H1 (cell line): ENCODE results near the gene GBF1. TPM values are rescaled to one million over a fixed set of nuclear protein-coding genes. Genes with fewer than 3 reads are reported as not detected.

Experiments used
- CTCF ChIA-PET: fragments of 300-600 bp; sonication (Branson Sonifier 250); formaldehyde crosslinking; loops from one replicate; lab custom pipeline; 2021; ENCODE audit not compliant: partially characterized antibody; lab: Charles Lee
- POLR2A ChIA-PET: fragments of 300-600 bp; sonication (Branson Sonifier 250); formaldehyde crosslinking; loops from one replicate; lab custom pipeline; 2021; ENCODE audit warnings: inconsistent platforms; ENCODE audit not compliant: partially characterized antibody; lab: Charles Lee
- DNase-seq, 2 experiments: peaks; one replicate each; pipeline versions ENCODE4 v3.0.0 to v3.0.0-alpha.2; 2010 to 2022; ENCODE audit warnings: low spot score in 2 of 2, low read depth in 1 of 2, mixed read lengths in 1 of 2
- FAIRE-seq: peaks from 2 replicates; lab custom pipeline; 2011; peaks lifted over from hg19 to GRCh38; lab: Jason Lieb, UNC
- H2AFZ ChIP-seq: 2 replicates; pipeline ENCODE4 v1.8.1; 2012; ENCODE audit warnings: low read length, inconsistent platforms
- H2AK5ac ChIP-seq: 2 replicates; pipeline ENCODE4 v1.6.1; 2013; ENCODE audit warnings: low read depth, low read length
- H2BK120ac ChIP-seq: replicated peaks from 2 replicates; pipeline ENCODE3; 2013; ENCODE audit warnings: low read depth, low read length, inconsistent platforms
- H2BK12ac ChIP-seq: 2 replicates; pipeline ENCODE4 v1.6.1; 2013; ENCODE audit warnings: low read depth, low read length
- H2BK15ac ChIP-seq: 2 replicates; pipeline ENCODE4 v1.6.1; 2013; ENCODE audit warnings: low read length
- H2BK20ac ChIP-seq: 2 replicates; pipeline ENCODE4 v1.6.1; 2013; ENCODE audit warnings: low read length
- H2BK5ac ChIP-seq: 2 replicates; pipeline ENCODE4 v1.6.1; 2013; ENCODE audit warnings: low read depth, low read length
- H3K14ac ChIP-seq: 2 replicates; pipeline ENCODE4 v1.6.1; 2013; ENCODE audit warnings: inconsistent platforms; ENCODE audit not compliant: insufficient read length
- H3K18ac ChIP-seq: 2 replicates; pipeline ENCODE4 v1.6.1; 2013; ENCODE audit warnings: low read length; ENCODE audit errors: extremely low read depth
- H3K23ac ChIP-seq: 2 replicates; pipeline ENCODE4 v1.6.1; 2013; ENCODE audit warnings: inconsistent platforms; ENCODE audit not compliant: insufficient read length
- H3K23me2 ChIP-seq: 2 replicates; pipeline ENCODE4 v1.6.1; 2013; ENCODE audit warnings: low read depth, low read length
- H3K27ac ChIP-seq: 2 replicates; pipeline ENCODE4 v1.6.1; 2011; ENCODE audit warnings: low read depth, low read length, inconsistent platforms
- H3K27me3 ChIP-seq, 4 experiments: replicated peaks in 1 of 4; 1 replicate in 1 of 4; 2 replicates in 3 of 4; pipeline versions ENCODE4 v1.6.1 to v1.8.1; 2011 to 2013; ENCODE audit warnings: low read length in 3 of 4, mild to moderate bottlenecking in 3 of 4, inconsistent platforms in 2 of 4, mixed read lengths in 2 of 4, moderate library complexity in 1 of 4; ENCODE audit not compliant: control insufficient read depth in 3 of 4, insufficient read depth in 3 of 4; ENCODE audit errors: extremely low read depth in 1 of 4
- H3K36me3 ChIP-seq, 4 experiments: 2 replicates each; pipeline versions ENCODE4 v1.6.1 to v1.8.1; 2011 to 2013; ENCODE audit warnings: mild to moderate bottlenecking in 4 of 4, low read length in 3 of 4, moderate library complexity in 2 of 4, control low read depth in 1 of 4, inconsistent platforms in 1 of 4; ENCODE audit not compliant: insufficient read depth in 4 of 4, control insufficient read depth in 2 of 4
- H3K4ac ChIP-seq: replicated peaks from 2 replicates; pipeline ENCODE3; 2013; ENCODE audit warnings: low read length, low read depth, mixed read lengths, inconsistent platforms; ENCODE audit not compliant: insufficient read length
- H3K4me1 ChIP-seq, 4 experiments: replicated peaks in 1 of 4; 1 replicate in 1 of 4; 2 replicates in 3 of 4; pipeline versions ENCODE4 v1.6.1 to v1.8.1; 2011 to 2013; ENCODE audit warnings: low read length in 3 of 4, inconsistent platforms in 2 of 4, mixed read lengths in 1 of 4; ENCODE audit not compliant: insufficient read depth in 4 of 4, control insufficient read depth in 3 of 4
- H3K4me2 ChIP-seq, 2 experiments: 2 replicates each; pipeline versions ENCODE4 v1.6.1 to v1.8.1; 2011 to 2013; ENCODE audit warnings: low read depth in 2 of 2, low read length in 2 of 2, control low read depth in 1 of 2, inconsistent platforms in 1 of 2, mild to moderate bottlenecking in 1 of 2; ENCODE audit not compliant: insufficient read depth in 1 of 2
- H3K4me3 ChIP-seq, 4 experiments: fragments of 200-600, 300-600 bp in 1 of 4; sonication (generic), shearing (Covaris generic), sonication (Bioruptor Twin) in 1 of 4; 2 replicates each; pipeline versions ENCODE4 v1.5.1 to v1.8.1; 2011 to 2016; ENCODE audit warnings: low read length in 4 of 4, low read depth in 3 of 4, control low read depth in 2 of 4, inconsistent platforms in 2 of 4, mild to moderate bottlenecking in 2 of 4, mixed read lengths in 1 of 4, moderate library complexity in 1 of 4; ENCODE audit not compliant: insufficient read depth in 2 of 4; ENCODE audit errors: extremely low read depth in 1 of 4
- H3K56ac ChIP-seq: replicated peaks from 2 replicates; pipeline ENCODE3; 2013; ENCODE audit warnings: low read depth, mild to moderate bottlenecking, mixed read lengths, low read length, inconsistent platforms; ENCODE audit not compliant: insufficient read length
- H3K79me1 ChIP-seq: 2 replicates; pipeline ENCODE4 v1.6.1; 2013; ENCODE audit warnings: low read depth, low read length, control low read depth
- H3K79me2 ChIP-seq, 2 experiments: 2 replicates each; pipeline versions ENCODE4 v1.6.1 to v1.8.1; 2012 to 2013; ENCODE audit warnings: low read length in 2 of 2, mild to moderate bottlenecking in 2 of 2, inconsistent platforms in 1 of 2; ENCODE audit not compliant: insufficient read depth in 2 of 2, control insufficient read depth in 1 of 2
- H3K9ac ChIP-seq, 4 experiments: replicated peaks in 1 of 4; 1 replicate in 1 of 4; 2 replicates in 3 of 4; pipeline versions ENCODE4 v1.6.1 to v1.8.1; 2011 to 2013; ENCODE audit warnings: low read depth in 3 of 4, low read length in 3 of 4, control low read depth in 2 of 4, mild to moderate bottlenecking in 2 of 4, moderate library complexity in 2 of 4, inconsistent platforms in 1 of 4; ENCODE audit errors: extremely low read depth in 1 of 4
- H3K9me3 ChIP-seq, 2 experiments: 2 replicates each; pipeline versions ENCODE4 v1.6.1 to v1.8.1; 2012 to 2013; ENCODE audit warnings: mild to moderate bottlenecking in 2 of 2, moderate library complexity in 2 of 2, control low read depth in 1 of 2, inconsistent platforms in 1 of 2, low read depth in 1 of 2, low read length in 1 of 2, mixed read lengths in 1 of 2; ENCODE audit not compliant: insufficient read depth in 2 of 2
- H4K20me1 ChIP-seq, 2 experiments: replicated peaks in 1 of 2; 2 replicates each; pipeline versions ENCODE3 to v1.8.1; 2011 to 2013; ENCODE audit warnings: inconsistent platforms in 2 of 2, low read length in 2 of 2, mild to moderate bottlenecking in 1 of 2; ENCODE audit not compliant: insufficient read depth in 2 of 2, control insufficient read depth in 1 of 2
- H4K5ac ChIP-seq: 2 replicates; pipeline ENCODE4 v1.6.1; 2013; ENCODE audit warnings: low read length, low read depth, mixed read lengths, inconsistent platforms; ENCODE audit not compliant: insufficient read length
- H4K8ac ChIP-seq: 2 replicates; pipeline ENCODE4 v1.8.0; 2013; ENCODE audit warnings: mild to moderate bottlenecking, moderate library complexity, low read length, inconsistent platforms; ENCODE audit not compliant: insufficient read depth; ENCODE audit errors: extremely low read depth
- H4K91ac ChIP-seq: replicated peaks from 2 replicates; pipeline ENCODE3; 2013; ENCODE audit warnings: low read length, mixed read lengths, inconsistent platforms; ENCODE audit not compliant: insufficient read length
- BCL11A ChIP-seq, 2 experiments: IDR thresholded peaks; one replicate each; pipeline ENCODE4 v1.6.1; 2011; ENCODE audit warnings: low read depth in 2 of 2, low read length in 2 of 2, mild to moderate bottlenecking in 2 of 2
- EGR1 ChIP-seq: IDR thresholded peaks from 2 replicates; pipeline ENCODE4 v1.6.1; 2011; ENCODE audit warnings: low read depth, low read length, borderline replicate concordance
- FOSL1 ChIP-seq: IDR thresholded peaks from 2 replicates; pipeline ENCODE4 v1.6.1; 2011; ENCODE audit warnings: mild to moderate bottlenecking, low read depth, low read length, moderate library complexity; ENCODE audit not compliant: insufficient read depth
- GTF2F1 ChIP-seq: IDR thresholded peaks from 2 replicates; pipeline ENCODE4 v1.6.1; 2012; ENCODE audit warnings: low read depth, low read length, improper control_type of control experiment, borderline replicate concordance
- KDM1A ChIP-seq: fragments of 200-600, 300-600 bp; sonication (generic); IDR thresholded peaks from 2 replicates; pipeline ENCODE4 v1.7.1; 2016; ENCODE audit warnings: mild to moderate bottlenecking, low read length, borderline replicate concordance
- POLR2AphosphoS5 ChIP-seq: IDR thresholded peaks from 2 replicates; pipeline ENCODE4 v1.6.1; 2011; ENCODE audit warnings: low read depth, low read length
- SP1 ChIP-seq: IDR thresholded peaks from 2 replicates; pipeline ENCODE4 v1.6.1; 2011; ENCODE audit warnings: low read depth, low read length
- SRF ChIP-seq: IDR thresholded peaks from 2 replicates; pipeline ENCODE4 v1.6.1; 2011; ENCODE audit warnings: mild to moderate bottlenecking, low read depth, low read length, moderate library complexity
- TAF7 ChIP-seq: optimal IDR thresholded peaks from 2 replicates; pipeline ENCODE3; 2011; ENCODE audit warnings: low read depth, mild to moderate bottlenecking, inconsistent platforms, low read length, moderate library complexity, borderline replicate concordance
- TEAD4 ChIP-seq: IDR thresholded peaks from 2 replicates; pipeline ENCODE4 v1.6.1; 2012; ENCODE audit warnings: low read depth, low read length, inconsistent platforms, mixed read lengths
- YY1 ChIP-seq: IDR thresholded peaks from 2 replicates; pipeline ENCODE4 v1.6.1; 2011; ENCODE audit warnings: low read depth, mild to moderate bottlenecking, low read length
- WGBS, 2 experiments: shearing (Covaris generic) in 1 of 2; methylation state at CpG; one replicate each; pipeline versions ENCODE4 v1.1.6 to v1.1.7; 2013 to 2015; ENCODE audit warnings: low lambda C conversion rate in 2 of 2, mixed read lengths in 2 of 2, inconsistent platforms in 1 of 2, low coverage in 1 of 2, missing lambda C conversion rate in 1 of 2; ENCODE audit not compliant: insufficient replicate concordance in 2 of 2, insufficient coverage in 1 of 2, insufficient read length in 1 of 2; ENCODE audit errors: extremely low coverage in 1 of 2, missing lambda C conversion rate in 1 of 2; 5-methylcytosine and 5-hydroxymethylcytosine counted together
- polyA plus RNA-seq, 7 experiments: library from polyadenylated mRNA; depleted of rRNA in 3 of 7; stranded (reverse) in 5 of 7; unstranded in 2 of 7; fragments of >200 nt in 5 of 7; fragments of 200-250 nt in 2 of 7; gene quantifications; 1 replicate in 5 of 7; 2 replicates in 1 of 7; 4 replicates in 1 of 7; pipeline versions ENCODE4 v1.2.1 to v1.2.3, GENCODE V29; 2011 to 2013; ENCODE audit warnings: missing spikeins in 2 of 7, mixed read lengths in 2 of 7
- total RNA-seq: library from RNA; stranded (reverse); fragmentation: NEBNext Ultra II Directional; extraction: Animal tissue kit (Norgen Biotek cat#: 25700); gene quantifications from 2 replicates; pipeline ENCODE4 v1.2.1, GENCODE V29; 2021
- TF ChIP-seq, protein P1 (sequence below): IDR thresholded peaks from 2 replicates; pipeline ENCODE4 v1.6.1; 2012; ENCODE audit warnings: low read length, inconsistent platforms

The GBF1 gene
- total and polyA plus RNA-seq, 2 of the 8 experiments (the other 6 are each of a cell fraction or from before 2014, with no cell fraction given): 11.0 to 25.5 TPM

DNA sequence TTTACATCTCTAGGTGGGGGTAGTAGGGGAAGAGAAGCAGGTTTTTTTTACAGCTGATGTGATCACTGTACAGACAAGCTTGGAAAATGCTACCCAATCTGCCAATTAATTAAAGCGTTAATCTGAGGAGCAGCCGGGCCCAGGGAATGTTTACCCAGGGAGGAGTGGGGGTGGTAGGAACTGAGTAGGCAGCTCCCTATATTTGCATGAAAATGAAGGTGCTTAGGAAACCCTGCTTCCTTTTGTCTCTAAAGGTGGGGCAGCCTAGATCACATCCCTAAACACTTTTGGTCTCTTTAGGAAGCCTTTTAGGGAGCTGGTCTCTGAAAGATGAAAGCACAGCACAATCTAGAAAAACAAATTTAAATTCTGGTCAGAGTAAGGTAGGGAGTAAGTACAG is 97.1 kb downstream of the GBF1 start:
- CTCF ChIA-PET: interaction anchor here (0.6 to 23.3 kb wide), 7 partner anchors 12 to 287 kb away, joined by 3 to 862 read pairs (median 4); partner anchors contain the start of genes ELOVL3 and PITX3
- no peak overlapping the region for H3K56ac ChIP-seq
- no peak overlapping the region for H3K27ac ChIP-seq
- no peak overlapping the region for H3K14ac ChIP-seq
- peaks cover 17 to 24% of the 10 kb centered on the region in 2 experiments for H4K20me1 ChIP-seq
- no peak overlapping the region for H2AK5ac ChIP-seq
- peak overlapping the region in 1 of 2 experiments; percentile 58; a peak in 1 of 4 replicates for H3K4me2 ChIP-seq
- no peak overlapping the region for H2BK5ac ChIP-seq
- no peak overlapping the region for H3K18ac ChIP-seq
- DNase-seq: peak; percentile 33 to 51
- no peak overlapping the region for H4K5ac ChIP-seq
- H3K23me2 ChIP-seq: peaks cover 2% of the 10 kb centered on the region; the same call in 1 of the 2 replicates
- H2BK12ac ChIP-seq: no peak overlapping the region
- H3K9me3 ChIP-seq: no peaks in the 10 kb centered on the region
- no peak overlapping the region for H4K91ac ChIP-seq
- POLR2A ChIA-PET: interaction anchor here (1.3 to 1.6 kb wide), 2 partner anchors 9 to 10 kb away, joined by 3 to 4 read pairs; no protein-coding TSS in a partner anchor
- H4K8ac ChIP-seq: no peak overlapping the region
- H3K36me3 ChIP-seq: peaks cover 0 to 4% (median 2%) of the 10 kb centered on the region in 4 experiments; a peak in 2 of 8 replicates
- peak overlapping the region in 1 of 4 experiments; percentile 19; a peak in 1 of 8 replicates for H3K4me3 ChIP-seq
- H3K4ac ChIP-seq: no peak overlapping the region
- peaks cover 0 to 8% (median 4%) of the 10 kb centered on the region in 4 experiments; a peak in 5 of 7 replicates for H3K4me1 ChIP-seq
- H2BK20ac ChIP-seq: no peak overlapping the region
- WGBS, 2 experiments: 0% methylated on average over 2 of the region's 2 CpGs; no CpG with 5 or more reads in 1 of the 2 experiments
- no peaks in the 10 kb centered on the region for H3K79me2 ChIP-seq
- no peaks in the 10 kb centered on the region for H3K79me1 ChIP-seq
- no peak overlapping the region for H3K9ac ChIP-seq
- H2BK15ac ChIP-seq: no peak overlapping the region
- H2AFZ ChIP-seq: no peak overlapping the region
- FAIRE-seq: peak; percentile 94
- H3K27me3 ChIP-seq: peaks cover 25 to 50% (median 44%) of the 10 kb centered on the region in 4 experiments
- no peak overlapping the region for H2BK120ac ChIP-seq
- H3K23ac ChIP-seq: no peak overlapping the region
- TF ChIP-seq FOSL1: no peak
- TF ChIP-seq, protein P1, sequence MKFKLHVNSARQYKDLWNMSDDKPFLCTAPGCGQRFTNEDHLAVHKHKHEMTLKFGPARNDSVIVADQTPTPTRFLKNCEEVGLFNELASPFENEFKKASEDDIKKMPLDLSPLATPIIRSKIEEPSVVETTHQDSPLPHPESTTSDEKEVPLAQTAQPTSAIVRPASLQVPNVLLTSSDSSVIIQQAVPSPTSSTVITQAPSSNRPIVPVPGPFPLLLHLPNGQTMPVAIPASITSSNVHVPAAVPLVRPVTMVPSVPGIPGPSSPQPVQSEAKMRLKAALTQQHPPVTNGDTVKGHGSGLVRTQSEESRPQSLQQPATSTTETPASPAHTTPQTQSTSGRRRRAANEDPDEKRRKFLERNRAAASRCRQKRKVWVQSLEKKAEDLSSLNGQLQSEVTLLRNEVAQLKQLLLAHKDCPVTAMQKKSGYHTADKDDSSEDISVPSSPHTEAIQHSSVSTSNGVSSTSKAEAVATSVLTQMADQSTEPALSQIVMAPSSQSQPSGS: no peak
- peak; percentile 59; the same call in 1 of the 2 replicates for TF ChIP-seq EGR1
- no peak for TF ChIP-seq TAF7
- peak; percentile 80 for TF ChIP-seq TEAD4
- peak; percentile 77 for TF ChIP-seq SP1
- 0 out of 2 replicates have a peak, but pooled peaks have one; percentile 30 for TF ChIP-seq YY1
- no peak for TF ChIP-seq GTF2F1
- TF ChIP-seq SRF: no peak
- TF ChIP-seq POLR2AphosphoS5: peak; percentile 91
- no peak for TF ChIP-seq KDM1A
- TF ChIP-seq BCL11A (IDR thresholded peaks at IDR 0.05; ENCODE audit: low read depth in 2 of 2, low read length in 2 of 2): no peak
